Kidney (tissue), 14 donors: ENCODE measurements around the gene IFFO2. TPM values are rescaled to one million over a fixed set of nuclear protein-coding genes. Genes with fewer than 3 reads are reported as not detected.
"Not testable (repeated sequence)": the region's sequence is repeated elsewhere in the genome, so short reads cannot be mapped to it uniquely, and the experiment has no call there.

Experiments
- DNase-seq, 5 donors: peaks; one replicate each; pipeline ENCODE4 v3.0.0-alpha.2; 2013 to 2020
- FAIRE-seq: peaks from 2 replicates; lab custom pipeline; 2012; peaks lifted over from hg19 to GRCh38; lab: Jason Lieb, UNC
- H3K27ac ChIP-seq, 2 donors: one replicate each; pipeline ENCODE4 v1.7.0; 2013; ENCODE audit warnings: low read depth in 2 of 2, low read length in 2 of 2, inconsistent platforms in 1 of 2
- H3K27me3 ChIP-seq: one replicate; pipeline ENCODE4 v1.7.1; 2013; ENCODE audit warnings: low read length, inconsistent platforms; ENCODE audit not compliant: control insufficient read depth, insufficient read depth
- H3K36me3 ChIP-seq, 3 donors: one replicate each; pipeline versions ENCODE4 v1.7.0 to v1.7.1; 2013; ENCODE audit warnings: low read length in 3 of 3, control low read depth in 1 of 3, inconsistent platforms in 1 of 3; ENCODE audit not compliant: insufficient read depth in 3 of 3, control insufficient read depth in 2 of 3
- H3K4me1 ChIP-seq, 3 donors: one replicate each; pipeline versions ENCODE4 v1.7.0 to v1.7.1; 2013; ENCODE audit warnings: low read length in 3 of 3, inconsistent platforms in 1 of 3, low read depth in 1 of 3; ENCODE audit not compliant: control insufficient read depth in 2 of 3, insufficient read depth in 2 of 3
- H3K4me3 ChIP-seq, 3 donors: one replicate each; pipeline versions ENCODE4 v1.7.0 to v1.8.1; 2013; ENCODE audit warnings: low read length in 3 of 3, control low read depth in 1 of 3, inconsistent platforms in 1 of 3
- H3K9ac ChIP-seq, 3 donors: one replicate each; pipeline versions ENCODE4 v1.7.0 to v1.7.1; 2013; ENCODE audit warnings: low read length in 3 of 3, control low read depth in 1 of 3, inconsistent platforms in 1 of 3
- H3K9me3 ChIP-seq, 3 donors: one replicate each; pipeline versions ENCODE4 v1.7.0 to v1.7.1; 2013; ENCODE audit warnings: low read length in 3 of 3, control low read depth in 1 of 3, inconsistent platforms in 1 of 3; ENCODE audit not compliant: control insufficient read depth in 2 of 3, insufficient read depth in 1 of 3
- CTCF ChIP-seq: IDR thresholded peaks from 3 replicates; pipeline ENCODE4 v1.5.1; 2012; ENCODE audit warnings: mild to moderate bottlenecking, moderate library complexity, borderline replicate concordance; ENCODE audit not compliant: insufficient read depth; ENCODE audit errors: extremely low read depth
- intact Hi-C: fragments of 100-400 bp; cut with DNase I; formaldehyde crosslinking; loops from one replicate; pipeline ENCODE4 v1.11.1; 2022
- polyA plus RNA-seq: library from polyadenylated mRNA; stranded (reverse); fragments of 350-450 nt; fragmentation: Illumina TruSeq; extraction: RNeasy Lipid Tissue Mini Kit (QIAGEN cat#74804); gene quantifications from one replicate; pipeline ENCODE4 v1.2.3, GENCODE V29; 2014; ENCODE audit warnings: low read depth, low replicate concordance; ENCODE audit not compliant: insufficient read depth
- total RNA-seq: library from RNA; stranded (reverse); fragmentation: NEBNext Ultra II Directional; extraction: Animal tissue kit (Norgen Biotek cat#: 25700); gene quantifications from one replicate; pipeline ENCODE4 v1.2.1, GENCODE V29; 2021
- donor health status: control.
- donor health status: control.
- donor health status: control.
- donor health status: control.
- donor health status: control.
- donor health status: DM: yes; HTN: yes; CAD: no.
- donor health status: Normal renal cell carcinoma (clear cell type).

Gene IFFO2
- total and polyA plus RNA-seq, 2 donors from 2014 or later, result 7.5 to 23.1 TPM

GRCh38 chr1:18893120-18893519 is 63.4 kb downstream of the IFFO2 start:
- FAIRE-seq, result no peak
- Histone ChIP-seq H3K9ac (peak overlapping the region in 1 of 3 donors; percentile 0), H3K27me3 (no peaks in the 10 kb centered on the region), H3K27ac (peak overlapping the region; percentile 19 to 63), H3K9me3 (no peaks in the 10 kb centered on the region), H3K36me3 (peaks cover 0 to 2% (median 1%) of the 10 kb centered on the region in 3 donors), H3K4me1 (peaks cover 0 to 55% (median 47%) of the 10 kb centered on the region in 3 donors), H3K4me3 (no peak overlapping the region)
- DNase-seq, result no peak
- intact Hi-C loops, result no loop called here
- no peak for TF ChIP-seq CTCF

GRCh38 chr1:18891858-18892257 is 64.6 kb downstream of the IFFO2 start:
- Histone ChIP-seq H3K27ac (peak overlapping the region; percentile 19 to 85), H3K4me1 (peaks cover 0 to 58% (median 54%) of the 10 kb centered on the region in 3 donors)
- H3K9me3 ChIP-seq, FAIRE-seq, intact Hi-C loops, H3K27me3 ChIP-seq, DNase-seq, H3K9ac ChIP-seq, H3K36me3 ChIP-seq, H3K4me3 ChIP-seq: not testable (repeated sequence)

GRCh38 chr1:18891426-18891780 is 65.1 kb downstream of the IFFO2 start:
- Histone ChIP-seq H3K4me1 (peaks cover 0 to 58% (median 58%) of the 10 kb centered on the region in 3 donors), H3K27me3 (no peaks in the 10 kb centered on the region), H3K9ac (peak overlapping the region in 1 of 3 donors; percentile 14), H3K9me3 (no peaks in the 10 kb centered on the region), H3K36me3 (peaks cover 0 to 14% (median 0%) of the 10 kb centered on the region in 3 donors), H3K27ac (peak overlapping the region; percentile 77 to 85), H3K4me3 (no peak overlapping the region)
- FAIRE-seq, result no peak
- intact Hi-C loops, result no loop called here
- no peak for TF ChIP-seq CTCF
- DNase-seq, result no peak

- Histone ChIP-seq H3K4me3 (peak overlapping the region in 1 of 3 donors; percentile 38), H3K36me3 (peaks cover 0 to 14% (median 0%) of the 10 kb centered on the region in 3 donors), H3K9me3 (no peaks in the 10 kb centered on the region), H3K4me1 (peaks cover 0 to 59% (median 58%) of the 10 kb centered on the region in 3 donors), H3K27me3 (no peaks in the 10 kb centered on the region), H3K9ac (peak overlapping the region in 1 of 3 donors; percentile 14), H3K27ac (peak overlapping the region; percentile 77 to 85)
- intact Hi-C loops, result no loop called here
- TF ChIP-seq CTCF, result no peak
- FAIRE-seq (no peak), DNase-seq (no peak)
Observed at GRCh38 chr1:18890706-18891425, 65.6 kb downstream of the IFFO2 start.
